GM18907 (cell line): Measurements from ENCODE around the gene FANCI.

ENCODE experiments used
- ATAC-seq: cut with Tn5 transposase; IDR thresholded peaks from one replicate; pipeline ENCODE4 v1.9.1; 2021; ENCODE audit warnings: mild to moderate bottlenecking, moderate library complexity; ENCODE audit not compliant: unreplicated experiment

Gene FANCI

GRCh38 chr15:89303986-89304385 lies 60.2 kb downstream of the FANCI start:
- no peak for ATAC-seq

- no peak for ATAC-seq
These were observed 61.6 kb downstream of the FANCI start for GRCh38 chr15:89305395-89305794.

- ATAC-seq: no peak
These were observed 63.3 kb downstream of the FANCI start for GRCh38 chr15:89307046-89307587.

GRCh38 chr15:89307791-89308190 lies 64.0 kb downstream of the FANCI start:
- ATAC-seq: no peak

GRCh38 chr15:89308236-89308635 lies 64.5 kb downstream of the FANCI start:
- no peak for ATAC-seq

- no peak for ATAC-seq
These were observed 66.2 kb downstream of the FANCI start for GRCh38 chr15:89309993-89310392.

- ATAC-seq: no peak
These were observed 71.7 kb downstream of the FANCI start for GRCh38 chr15:89315375-89315929.

- ATAC-seq: no peak
These were observed 72.7 kb downstream of the FANCI start for GRCh38 chr15:89316504-89316903.

GRCh38 chr15:89317186-89317720 lies 73.5 kb downstream of the FANCI start:
- no peak for ATAC-seq

GRCh38 chr15:89319678-89320077 lies 75.9 kb downstream of the FANCI start:
- ATAC-seq: no peak

GRCh38 chr15:89320200-89320599 lies 76.4 kb downstream of the FANCI start:
- ATAC-seq: no peak

- ATAC-seq: no peak
These were observed 78.0 kb downstream of the FANCI start for GRCh38 chr15:89321521-89322410.

GRCh38 chr15:89322822-89323221 lies 79.0 kb downstream of the FANCI start:
- no peak for ATAC-seq

- no peak for ATAC-seq
These were observed 80.0 kb downstream of the FANCI start for GRCh38 chr15:89323825-89324224.

GRCh38 chr15:89325039-89325803 lies 81.4 kb downstream of the FANCI start:
- ATAC-seq: no peak

GRCh38 chr15:89326316-89326715 lies 82.5 kb downstream of the FANCI start:
- no peak for ATAC-seq

GRCh38 chr15:89327113-89327512 lies 83.3 kb downstream of the FANCI start:
- no peak for ATAC-seq

- ATAC-seq: no peak
These were observed 84.8 kb downstream of the FANCI start for GRCh38 chr15:89328398-89329254.

- no peak for ATAC-seq
These were observed 85.7 kb downstream of the FANCI start for GRCh38 chr15:89329329-89330084.

- no peak for ATAC-seq
These were observed 86.3 kb downstream of the FANCI start for GRCh38 chr15:89330119-89330518.
